ENCODE data around the gene NEMP1.

DNA sequence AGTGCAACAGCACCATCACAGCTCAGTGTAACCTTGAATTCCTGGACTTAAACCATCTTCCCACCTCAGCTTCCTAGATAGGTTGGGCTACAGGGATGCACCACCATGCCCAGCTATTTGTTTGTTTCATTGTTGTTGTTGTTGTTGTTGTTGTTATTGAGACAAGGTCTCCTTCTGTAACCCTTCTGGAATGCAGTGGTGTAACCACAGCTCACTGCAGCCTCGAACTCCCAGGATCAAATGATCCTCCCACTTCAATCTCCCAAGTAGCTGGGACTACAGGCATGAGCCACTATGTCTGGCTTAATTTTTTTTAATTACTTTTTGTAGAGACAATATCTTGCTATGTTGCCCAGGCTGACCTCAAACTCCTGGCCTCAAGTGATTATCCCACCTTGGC is 1.2 kb upstream of the NEMP1 start:
- no peak for TF ChIP-seq CTCF (IDR thresholded peaks at IDR 0.05)
- TF ChIP-seq EHF (CRISPR knock-in tag; IDR thresholded peaks at IDR 0.05) = no peak
- no peak for TF ChIP-seq CHD2 (IDR thresholded peaks at IDR 0.05; ENCODE audit: low read length, partially characterized antibody)
- TF ChIP-seq TP53 (CRISPR knock-in tag; IDR thresholded peaks at IDR 0.05) = no peak
- no peak for TF ChIP-seq MAX (IDR thresholded peaks at IDR 0.05)
- no peak for TF ChIP-seq GATA3 (IDR thresholded peaks at IDR 0.05; ENCODE audit: borderline replicate concordance)
- TF ChIP-seq POLR2A (IDR thresholded peaks at IDR 0.05; ENCODE audit: low read length) = no peak
- no peak for TF ChIP-seq NR3C1 (IDR thresholded peaks at IDR 0.05)
- TF ChIP-seq RARB (CRISPR knock-in tag; IDR thresholded peaks at IDR 0.05) = no peak
- TF ChIP-seq E2F6 (IDR thresholded peaks at IDR 0.05; ENCODE audit: borderline replicate concordance, low read depth) = no peak
- TF ChIP-seq ZFP36 (IDR thresholded peaks at IDR 0.05; ENCODE audit: borderline replicate concordance, partially characterized antibody) = no peak
